HepG2 (cell line): ENCODE measurements around the gene RUNDC1. TPM values are rescaled to one million over a fixed set of nuclear protein-coding genes. Genes with fewer than 3 reads are reported as not detected.

Experiments used
- AGO1 ChIP-seq: fragments of 200-400 bp; formaldehyde crosslinking; IDR thresholded peaks from 2 replicates; pipeline ENCODE4 v1.6.1; 2017; ENCODE audit warnings: mild to moderate bottlenecking, low read depth, low read length, moderate library complexity; ENCODE audit not compliant: poor library complexity, severe bottlenecking
- GATAD2A ChIP-seq: IDR thresholded peaks from 2 replicates; pipeline ENCODE4 v1.6.1; 2016
- KDM5B ChIP-seq: sonication (generic); formaldehyde crosslinking; IDR thresholded peaks from 2 replicates; pipeline ENCODE4 v1.4.0; 2020; ENCODE audit warnings: missing genetic modification reagents, mild to moderate bottlenecking, borderline replicate concordance
- MED13 ChIP-seq: sonication (generic); formaldehyde crosslinking; IDR thresholded peaks from 2 replicates; pipeline ENCODE4 v1.5.0; 2020; ENCODE audit warnings: missing genetic modification reagents
- TOE1 ChIP-seq: sonication (generic); formaldehyde crosslinking; IDR thresholded peaks from 2 replicates; pipeline ENCODE4 v1.4.0; 2020; ENCODE audit warnings: mild to moderate bottlenecking, missing genetic modification reagents
- ZBTB40 ChIP-seq, 2 experiments: fragments of 450-650 bp in 1 of 2; sonication (generic) in 1 of 2; formaldehyde crosslinking in 1 of 2; IDR thresholded peaks; 2 replicates each; pipeline versions ENCODE4 v1.6.1 to v1.8.0; 2016 to 2022; ENCODE audit warnings: antibody characterized with exemption in 1 of 2, mild to moderate bottlenecking in 1 of 2, missing genetic modification reagents in 1 of 2
- ZEB1 ChIP-seq: IDR thresholded peaks from 2 replicates; pipeline ENCODE4 v1.6.1; 2012; ENCODE audit warnings: mild to moderate bottlenecking, low read depth, inconsistent platforms; ENCODE audit not compliant: insufficient replicate concordance
- ZFX ChIP-seq: sonication (generic); formaldehyde crosslinking; IDR thresholded peaks from 2 replicates; pipeline ENCODE4 v1.4.0; 2020; ENCODE audit warnings: mild to moderate bottlenecking, low read depth, missing genetic modification reagents, moderate library complexity
- ZNF143 ChIP-seq: sonication (generic); formaldehyde crosslinking; IDR thresholded peaks from 2 replicates; pipeline ENCODE4 v1.4.0; 2020; ENCODE audit warnings: missing genetic modification reagents
- ZNF30 ChIP-seq: sonication (generic); formaldehyde crosslinking; IDR thresholded peaks from 2 replicates; pipeline ENCODE4 v1.5.0; 2020; ENCODE audit warnings: mild to moderate bottlenecking, missing genetic modification reagents
- ZNF317 ChIP-seq: sonication (generic); formaldehyde crosslinking; IDR thresholded peaks from 2 replicates; pipeline ENCODE4 v1.5.0; 2020; ENCODE audit warnings: mild to moderate bottlenecking, missing genetic modification reagents
- ZNF572 ChIP-seq: sonication (generic); formaldehyde crosslinking; IDR thresholded peaks from 2 replicates; pipeline ENCODE4 v1.5.1; 2020; ENCODE audit warnings: mild to moderate bottlenecking, missing genetic modification reagents
- ZSCAN25 ChIP-seq: sonication (generic); formaldehyde crosslinking; IDR thresholded peaks from 2 replicates; pipeline ENCODE4 v1.8.0; 2022; ENCODE audit warnings: mild to moderate bottlenecking, missing genetic modification reagents
- polyA plus RNA-seq, 8 experiments: library from polyadenylated mRNA; depleted of rRNA in 3 of 8; stranded (reverse) in 7 of 8; unstranded in 1 of 8; fragments of >200 nt; fragmentation: Illumina TruSeq in 4 of 8; extraction: Trizol in 4 of 8; gene quantifications; 2 replicates each; pipeline versions ENCODE4 v1.2.1 to v1.2.3, GENCODE V29; 2011 to 2016; ENCODE audit warnings: low read depth in 4 of 8, missing spikeins in 1 of 8, mixed read lengths in 1 of 8; ENCODE audit not compliant: insufficient read depth in 1 of 8
- total RNA-seq, 5 experiments: library from RNA; depleted of rRNA; stranded (reverse); fragments of >200 nt; fragmentation: Illumina TruSeq; extraction: Trizol; gene quantifications; 2 replicates each; pipeline ENCODE4 v1.2.3, GENCODE V29; 2016; ENCODE audit warnings: low read depth in 1 of 5
- TF ChIP-seq, protein P1 (sequence below): sonication (generic); formaldehyde crosslinking; IDR thresholded peaks from 2 replicates; pipeline ENCODE4 v1.4.0; 2020; ENCODE audit warnings: missing genetic modification reagents
- TF ChIP-seq, protein P2 (sequence below): IDR thresholded peaks from 2 replicates; pipeline ENCODE4 v1.6.1; 2016
- TF ChIP-seq, protein P3 (sequence below): IDR thresholded peaks from 2 replicates; pipeline ENCODE4 v1.6.1; 2016; ENCODE audit warnings: missing genetic modification reagents, missing compliant biosample characterization

The RUNDC1 gene
- total and polyA plus RNA-seq, 2 of the 13 experiments (the other 11 are each of a cell fraction or from before 2014, with no cell fraction given) = 10.3 to 11.4 TPM

DNA sequence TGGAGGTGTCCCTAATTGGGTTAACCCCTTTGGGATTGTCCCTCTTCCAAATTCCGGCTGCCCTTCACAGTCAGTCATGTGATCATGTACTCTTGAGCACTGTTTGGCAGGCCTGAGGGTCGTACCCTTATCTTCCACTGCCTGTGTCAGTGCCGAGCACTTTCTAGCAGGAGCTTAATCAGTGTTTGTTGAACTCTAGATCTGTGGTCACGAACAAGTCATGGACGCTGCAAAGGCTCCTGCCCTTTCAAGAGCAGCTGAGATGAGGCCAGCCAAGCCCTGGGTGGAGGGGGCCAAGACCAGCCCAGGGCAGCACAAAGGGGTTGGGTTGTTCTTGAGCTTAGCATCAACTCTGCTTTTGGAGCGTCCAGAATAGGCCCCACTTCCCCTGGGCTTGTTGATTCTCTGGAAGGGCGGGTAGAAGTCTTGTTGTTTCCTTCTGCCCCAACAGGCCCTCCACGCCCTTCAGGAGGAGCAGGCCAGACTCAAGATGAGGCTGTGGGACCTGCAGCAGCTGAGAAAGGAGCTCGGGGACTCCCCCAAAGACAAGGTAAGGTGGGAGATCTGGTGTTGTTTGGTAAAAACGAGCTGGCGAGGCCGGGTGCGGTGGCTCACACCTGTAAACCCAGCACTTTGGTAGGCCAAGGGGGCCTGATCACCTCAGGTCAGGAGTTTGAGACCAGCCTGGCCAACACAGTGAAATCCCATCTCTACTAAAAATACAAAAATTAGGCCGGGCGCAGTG, 31.5 kb downstream of the RUNDC1 start (continued):
- TF ChIP-seq, protein P1, sequence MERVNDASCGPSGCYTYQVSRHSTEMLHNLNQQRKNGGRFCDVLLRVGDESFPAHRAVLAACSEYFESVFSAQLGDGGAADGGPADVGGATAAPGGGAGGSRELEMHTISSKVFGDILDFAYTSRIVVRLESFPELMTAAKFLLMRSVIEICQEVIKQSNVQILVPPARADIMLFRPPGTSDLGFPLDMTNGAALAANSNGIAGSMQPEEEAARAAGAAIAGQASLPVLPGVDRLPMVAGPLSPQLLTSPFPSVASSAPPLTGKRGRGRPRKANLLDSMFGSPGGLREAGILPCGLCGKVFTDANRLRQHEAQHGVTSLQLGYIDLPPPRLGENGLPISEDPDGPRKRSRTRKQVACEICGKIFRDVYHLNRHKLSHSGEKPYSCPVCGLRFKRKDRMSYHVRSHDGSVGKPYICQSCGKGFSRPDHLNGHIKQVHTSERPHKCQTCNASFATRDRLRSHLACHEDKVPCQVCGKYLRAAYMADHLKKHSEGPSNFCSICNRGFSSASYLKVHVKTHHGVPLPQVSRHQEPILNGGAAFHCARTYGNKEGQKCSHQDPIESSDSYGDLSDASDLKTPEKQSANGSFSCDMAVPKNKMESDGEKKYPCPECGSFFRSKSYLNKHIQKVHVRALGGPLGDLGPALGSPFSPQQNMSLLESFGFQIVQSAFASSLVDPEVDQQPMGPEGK (CRISPR knock-in tag) = peak; percentile 52
- TF ChIP-seq AGO1 (no peak), ZEB1 (no peak), ZNF30 (CRISPR knock-in tag) (no peak), ZFX (CRISPR knock-in tag) (no peak), ZNF572 (CRISPR knock-in tag) (0 out of 2 replicates have a peak, but pooled peaks have one; percentile 19), MED13 (CRISPR knock-in tag) (no peak), ZNF143 (CRISPR knock-in tag) (no peak), ZNF317 (CRISPR knock-in tag) (no peak), ZBTB40 (IDR thresholded peaks at IDR 0.05) (no peak), ZBTB40 (CRISPR knock-in tag; IDR thresholded peaks at IDR 0.05) (no peak), KDM5B (no peak; the same call in 1 of the 2 replicates), ZSCAN25 (CRISPR knock-in tag) (no peak), TOE1 (CRISPR knock-in tag) (no peak), GATAD2A (CRISPR knock-in tag) (0 out of 2 replicates have a peak, but pooled peaks have one; percentile 14)
- TF ChIP-seq, protein P2, sequence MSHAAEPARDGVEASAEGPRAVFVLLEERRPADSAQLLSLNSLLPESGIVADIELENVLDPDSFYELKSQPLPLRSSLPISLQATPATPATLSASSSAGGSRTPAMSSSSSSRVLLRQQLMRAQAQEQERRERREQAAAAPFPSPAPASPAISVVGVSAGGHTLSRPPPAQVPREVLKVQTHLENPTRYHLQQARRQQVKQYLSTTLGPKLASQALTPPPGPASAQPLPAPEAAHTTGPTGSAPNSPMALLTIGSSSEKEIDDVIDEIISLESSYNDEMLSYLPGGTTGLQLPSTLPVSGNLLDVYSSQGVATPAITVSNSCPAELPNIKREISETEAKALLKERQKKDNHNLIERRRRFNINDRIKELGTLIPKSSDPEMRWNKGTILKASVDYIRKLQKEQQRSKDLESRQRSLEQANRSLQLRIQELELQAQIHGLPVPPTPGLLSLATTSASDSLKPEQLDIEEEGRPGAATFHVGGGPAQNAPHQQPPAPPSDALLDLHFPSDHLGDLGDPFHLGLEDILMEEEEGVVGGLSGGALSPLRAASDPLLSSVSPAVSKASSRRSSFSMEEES (CRISPR knock-in tag) = 0 out of 2 replicates have a peak, but pooled peaks have one; percentile 46
- TF ChIP-seq, protein P3, sequence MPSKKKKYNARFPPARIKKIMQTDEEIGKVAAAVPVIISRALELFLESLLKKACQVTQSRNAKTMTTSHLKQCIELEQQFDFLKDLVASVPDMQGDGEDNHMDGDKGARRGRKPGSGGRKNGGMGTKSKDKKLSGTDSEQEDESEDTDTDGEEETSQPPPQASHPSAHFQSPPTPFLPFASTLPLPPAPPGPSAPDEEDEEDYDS = 0 out of 2 replicates have a peak, but pooled peaks have one; percentile 11
